Endothelial cell of umbilical vein (primary cell): ENCODE data around the gene ADCY5. TPM values are rescaled to one million over a fixed set of nuclear protein-coding genes. Genes with fewer than 3 reads are reported as not detected.

ENCODE experiments used
- BruUV-seq: library from RNA; stranded (reverse); fragments of 400-500 nt; replicated peaks from 2 replicates; lab custom pipeline; 2021; lab: Mats Ljungman, UMichigan
- CTCF ChIA-PET: fragments of 300-600, 350-600 bp; sonication (Branson Sonifier 250); formaldehyde crosslinking; loops from one replicate; lab custom pipeline; 2021; ENCODE audit warnings: antibody characterized with exemption, inconsistent platforms; lab: Charles Lee
- POLR2A ChIA-PET: fragments of 300-600, 350-600 bp; sonication (Branson Sonifier 250); formaldehyde crosslinking; loops from one replicate; lab custom pipeline; 2021; ENCODE audit warnings: antibody characterized with exemption, inconsistent platforms; lab: Charles Lee
- DNase-seq: peaks from one replicate; pipeline ENCODE4 v3.0.0-alpha.2; 2011; ENCODE audit warnings: low read depth, low spot score
- FAIRE-seq: peaks from 2 replicates; lab custom pipeline; 2011; peaks lifted over from hg19 to GRCh38; lab: Jason Lieb, UNC
- H2AFZ ChIP-seq: 2 replicates; pipeline ENCODE4 v1.6.0; 2012; ENCODE audit warnings: low read depth, low read length, control low read depth, inconsistent platforms
- H3K27ac ChIP-seq: 2 replicates; pipeline ENCODE4 v1.5.1; 2011; ENCODE audit warnings: low read depth, mild to moderate bottlenecking, control low read depth, low read length, moderate library complexity; ENCODE audit not compliant: insufficient read depth
- H3K27me3 ChIP-seq, 2 experiments: 2 replicates each; pipeline versions ENCODE4 v1.6.0 to v1.6.1; 2011; ENCODE audit warnings: low read length in 2 of 2, mixed read lengths in 1 of 2; ENCODE audit not compliant: control insufficient read depth in 2 of 2, insufficient read depth in 2 of 2
- H3K36me3 ChIP-seq, 2 experiments: 2 replicates in 1 of 2; 3 replicates in 1 of 2; pipeline ENCODE4 v1.5.1; 2011; ENCODE audit warnings: low read length in 2 of 2, mild to moderate bottlenecking in 1 of 2, moderate library complexity in 1 of 2; ENCODE audit not compliant: control insufficient read depth in 2 of 2, insufficient read depth in 2 of 2; ENCODE audit errors: extremely low read depth in 1 of 2
- H3K4me1 ChIP-seq: 3 replicates; pipeline ENCODE4 v1.5.1; 2011; ENCODE audit warnings: mild to moderate bottlenecking, low read length; ENCODE audit not compliant: control insufficient read depth, insufficient read depth; ENCODE audit errors: extremely low read depth
- H3K4me2 ChIP-seq: 2 replicates; pipeline ENCODE4 v1.6.1; 2011; ENCODE audit warnings: low read length, control low read depth, mixed read lengths; ENCODE audit not compliant: insufficient read depth
- H3K4me3 ChIP-seq, 3 experiments: fragments of 200-600 bp in 1 of 3; sonication (generic), shearing (Covaris generic) in 1 of 3; replicated peaks in 1 of 3; 2 replicates each; pipeline ENCODE4 v1.5.1; 2011 to 2016; ENCODE audit warnings: control low read depth in 3 of 3, low read length in 3 of 3, mild to moderate bottlenecking in 2 of 3, inconsistent platforms in 1 of 3, low read depth in 1 of 3, moderate library complexity in 1 of 3; ENCODE audit not compliant: insufficient read depth in 1 of 3
- H3K79me2 ChIP-seq: 2 replicates; pipeline ENCODE4 v1.6.0; 2012; ENCODE audit warnings: low read length, inconsistent platforms; ENCODE audit not compliant: control insufficient read depth, insufficient read depth
- H3K9ac ChIP-seq: replicated peaks from 2 replicates; pipeline ENCODE3; 2011; ENCODE audit warnings: low read length, control low read depth; ENCODE audit not compliant: insufficient read depth; ENCODE audit errors: extremely low read depth
- H3K9me1 ChIP-seq: replicated peaks from 3 replicates; pipeline ENCODE4 v1.6.0; 2011; ENCODE audit warnings: mild to moderate bottlenecking, low read length; ENCODE audit not compliant: control insufficient read depth, insufficient read depth; ENCODE audit errors: extremely low read depth
- H3K9me3 ChIP-seq: replicated peaks from 2 replicates; pipeline ENCODE4 v1.5.1; 2012; ENCODE audit warnings: low read length, inconsistent platforms; ENCODE audit not compliant: control insufficient read depth, insufficient read depth
- H4K20me1 ChIP-seq: replicated peaks from 2 replicates; pipeline ENCODE3; 2011; ENCODE audit warnings: mild to moderate bottlenecking, low read length; ENCODE audit not compliant: control insufficient read depth, insufficient read depth; ENCODE audit errors: extremely low read depth
- EZH2 ChIP-seq: IDR thresholded peaks from 2 replicates; pipeline ENCODE4 v1.6.1; 2012; ENCODE audit warnings: borderline replicate concordance, low read depth, mild to moderate bottlenecking, moderate library complexity, low read length, inconsistent platforms; ENCODE audit not compliant: severe bottlenecking
- FOS ChIP-seq: IDR thresholded peaks from 2 replicates; pipeline ENCODE4 v1.6.1; 2011; ENCODE audit warnings: mild to moderate bottlenecking, low read length, moderate library complexity, borderline replicate concordance; ENCODE audit not compliant: insufficient read depth
- MAX ChIP-seq: IDR thresholded peaks from 2 replicates; pipeline ENCODE4 v1.6.1; 2011; ENCODE audit not compliant: insufficient read depth, insufficient read length
- MYC ChIP-seq: IDR thresholded peaks from one replicate; pipeline ENCODE4 v1.6.1; 2011; ENCODE audit warnings: mild to moderate bottlenecking, low read depth, low read length
- POLR2AphosphoS5 ChIP-seq: IDR thresholded peaks from 2 replicates; pipeline ENCODE4 v1.6.1; 2012; ENCODE audit warnings: low read depth, mild to moderate bottlenecking, control low read depth, low read length, moderate library complexity; ENCODE audit not compliant: insufficient read depth
- dilution Hi-C: fragments of 300-500 bp; cut with MboI; formaldehyde crosslinking; loops from one replicate; pipeline ENCODE4 v1.15.0; 2019; ENCODE audit warnings: low sequenced_read_pairs; ENCODE audit not compliant: extremely low pct_ligation_motif_present
- intact Hi-C: fragments of 100-400 bp; cut with micrococcal nuclease; formaldehyde crosslinking; loops from one replicate; pipeline ENCODE4 v1.10.0; 2022
- polyA plus RNA-seq, 4 experiments: library from polyadenylated mRNA; depleted of rRNA in 3 of 4; stranded (reverse) in 3 of 4; unstranded in 1 of 4; fragments of >200 nt; gene quantifications; 2 replicates each; pipeline versions ENCODE4 v1.2.1 to v1.2.3, GENCODE V29; 2011 to 2012; ENCODE audit warnings: missing spikeins in 1 of 4
- total RNA-seq: library from RNA; stranded (reverse); gene quantifications from 2 replicates; pipeline ENCODE4 v1.2.3, GENCODE V29; 2021

Gene ADCY5
- total and polyA plus RNA-seq, 2 donors (not counting 3 experiments of a cell fraction or from before 2014, with no cell fraction given), result 0.01 TPM; not detected in 1

GRCh38 chr3:123357275-123357674, 91.6 kb downstream of the ADCY5 start:
- FAIRE-seq (no peak), DNase-seq (no peak)
- dilution Hi-C loops, result no loop called here
- CTCF ChIA-PET, result no interaction called here
- Histone ChIP-seq H3K79me2 (no peaks in the 10 kb centered on the region), H3K9me3 (no peaks in the 10 kb centered on the region), H4K20me1 (no peaks in the 10 kb centered on the region), H3K9ac (no peak overlapping the region), H3K4me2 (no peak overlapping the region), H3K27ac (no peak overlapping the region), H3K4me1 (no peaks in the 10 kb centered on the region), H3K4me3 (no peak overlapping the region), H3K9me1 (no peaks in the 10 kb centered on the region), H2AFZ (no peak overlapping the region), H3K27me3 (peaks cover 5 to 7% of the 10 kb centered on the region in 2 experiments), H3K36me3 (no peaks in the 10 kb centered on the region)
- POLR2A ChIA-PET, result no interaction called here
- BruUV-seq, result no TSS peak
- intact Hi-C loops, result no loop called here
- TF ChIP-seq POLR2AphosphoS5, result no peak
- no peak for TF ChIP-seq MAX
- TF ChIP-seq MYC, result no peak
- TF ChIP-seq EZH2, result no peak

GRCh38 chr3:123353850-123354233, 95.0 kb downstream of the ADCY5 start:
- Histone ChIP-seq H3K36me3 (no peaks in the 10 kb centered on the region), H3K27ac (no peak overlapping the region), H3K79me2 (no peaks in the 10 kb centered on the region), H3K4me3 (no peak overlapping the region), H3K27me3 (no peaks in the 10 kb centered on the region), H2AFZ (no peak overlapping the region), H3K4me1 (no peaks in the 10 kb centered on the region), H3K9me3 (no peaks in the 10 kb centered on the region), H4K20me1 (no peaks in the 10 kb centered on the region), H3K9me1 (no peaks in the 10 kb centered on the region), H3K9ac (no peak overlapping the region), H3K4me2 (no peak overlapping the region)
- intact Hi-C loops (no loop called here), dilution Hi-C loops (no loop called here)
- no peak for FAIRE-seq
- no peak for DNase-seq
- POLR2A ChIA-PET, result no interaction called here
- CTCF ChIA-PET, result interaction anchor here (1.6 kb wide), 1 partner anchor 136 kb away, joined by 4 read pairs; no protein-coding TSS in a partner anchor
- no TSS peak for BruUV-seq
- TF ChIP-seq MYC (no peak), FOS (peak; percentile 14)
